ENCODE data around the gene ADARB2. TPM values are rescaled to one million over a fixed set of nuclear protein-coding genes. Genes with fewer than 3 reads are reported as not detected.

Gene ADARB2
- total and polyA plus RNA-seq, 7 experiments from 2014 or later: 0.05 to 13.6 (median 6.3) TPM; not detected in 3

- CTCF ChIA-PET: no interaction called here
- H3K9me3 ChIP-seq (ENCODE audit: control insufficient read depth in 2 of 3, low read length in 3 of 3): no peaks in the 10 kb centered on the region
- H3K27me3 ChIP-seq (ENCODE audit: control insufficient read depth in 2 of 2, insufficient read depth in 2 of 2, low read length in 2 of 2): peaks cover 0 to 4% of the 10 kb centered on the region in 2 donors
- POLR2A ChIA-PET: no interaction called here
- no peak overlapping the region for H3K4me3 ChIP-seq (ENCODE audit: low read length)
- intact Hi-C loops (cut with micrococcal nuclease): no loop called here
- DNase-seq: no peak
- Mint-ChIP-seq H3K27me3 (peaks cover 58 to 83% (median 65%) of the 10 kb centered on the region in 5 donors), H3K4me1 (peaks cover 0 to 11% (median 5%) of the 10 kb centered on the region in 7 donors), H3K36me3 (no peaks in the 10 kb centered on the region), H3K4me3 (no peak overlapping the region), H3K27ac (no peak overlapping the region), H3K9me3 (no peaks in the 10 kb centered on the region)
- ATAC-seq: no peak
- no peaks in the 10 kb centered on the region for H3K4me1 ChIP-seq (ENCODE audit: control insufficient read depth in 2 of 2, insufficient read depth in 2 of 2, low read length in 2 of 2)
- H3K36me3 ChIP-seq (ENCODE audit: control insufficient read depth in 2 of 3, insufficient read depth in 3 of 3, low read length in 3 of 3): no peaks in the 10 kb centered on the region
- no peak overlapping the region for H3K27ac ChIP-seq (ENCODE audit: low read depth, low read length)
Measured at GRCh38 chr10:1731592-1731991, 5.7 kb downstream of the ADARB2 start.

GRCh38 chr10:1729751-1730150 is 7.6 kb downstream of the ADARB2 start:
- Mint-ChIP-seq H3K36me3 (no peaks in the 10 kb centered on the region), H3K4me3 (no peak overlapping the region), H3K4me1 (no peaks in the 10 kb centered on the region), H3K9me3 (peaks cover 0 to under 1% (median 0%) of the 10 kb centered on the region in 11 donors), H3K27me3 (peaks cover 44 to 74% (median 54%) of the 10 kb centered on the region in 5 donors), H3K27ac (no peak overlapping the region)
- no peaks in the 10 kb centered on the region for H3K4me1 ChIP-seq (ENCODE audit: control insufficient read depth in 2 of 2, insufficient read depth in 2 of 2, low read length in 2 of 2)
- H3K27ac ChIP-seq (ENCODE audit: low read depth, low read length): no peak overlapping the region
- intact Hi-C loops (cut with micrococcal nuclease): no loop called here
- POLR2A ChIA-PET: no interaction called here
- CTCF ChIA-PET: no interaction called here
- no peaks in the 10 kb centered on the region for H3K9me3 ChIP-seq (ENCODE audit: control insufficient read depth in 2 of 3, low read length in 3 of 3)
- no peak overlapping the region for H3K4me3 ChIP-seq (ENCODE audit: low read length)
- ATAC-seq (no peak), DNase-seq (no peak)
- peaks cover 0 to 4% of the 10 kb centered on the region in 2 donors for H3K27me3 ChIP-seq (ENCODE audit: control insufficient read depth in 2 of 2, insufficient read depth in 2 of 2, low read length in 2 of 2)
- H3K36me3 ChIP-seq (ENCODE audit: control insufficient read depth in 2 of 3, insufficient read depth in 3 of 3, low read length in 3 of 3): no peaks in the 10 kb centered on the region

GRCh38 chr10:1726861-1727260 is 10.5 kb downstream of the ADARB2 start:
- Histone ChIP-seq H3K27me3 (ENCODE audit: control insufficient read depth in 2 of 2, insufficient read depth in 2 of 2, low read length in 2 of 2) (no peaks in the 10 kb centered on the region), H3K9me3 (ENCODE audit: control insufficient read depth in 2 of 3, low read length in 3 of 3) (no peaks in the 10 kb centered on the region), H3K4me1 (ENCODE audit: control insufficient read depth in 2 of 2, insufficient read depth in 2 of 2, low read length in 2 of 2) (no peaks in the 10 kb centered on the region), H3K36me3 (ENCODE audit: control insufficient read depth in 2 of 3, insufficient read depth in 3 of 3, low read length in 3 of 3) (no peaks in the 10 kb centered on the region), H3K4me3 (ENCODE audit: low read length) (no peak overlapping the region), H3K27ac (ENCODE audit: low read depth, low read length) (no peak overlapping the region)
- DNase-seq: no peak
- Mint-ChIP-seq H3K27me3 (peaks cover 21 to 55% (median 31%) of the 10 kb centered on the region in 5 donors), H3K9me3 (peaks cover 0 to 1% (median 0%) of the 10 kb centered on the region in 11 donors), H3K4me3 (no peak overlapping the region), H3K27ac (no peak overlapping the region), H3K4me1 (no peaks in the 10 kb centered on the region), H3K36me3 (no peaks in the 10 kb centered on the region)
- ChIA-PET CTCF (interaction anchor here (0.5 kb wide), 1 partner anchor 15 kb away, joined by 3 read pairs; no protein-coding TSS in a partner anchor), POLR2A (no interaction called here)
- intact Hi-C loops (cut with micrococcal nuclease): no loop called here
- no peak for ATAC-seq

DNA sequence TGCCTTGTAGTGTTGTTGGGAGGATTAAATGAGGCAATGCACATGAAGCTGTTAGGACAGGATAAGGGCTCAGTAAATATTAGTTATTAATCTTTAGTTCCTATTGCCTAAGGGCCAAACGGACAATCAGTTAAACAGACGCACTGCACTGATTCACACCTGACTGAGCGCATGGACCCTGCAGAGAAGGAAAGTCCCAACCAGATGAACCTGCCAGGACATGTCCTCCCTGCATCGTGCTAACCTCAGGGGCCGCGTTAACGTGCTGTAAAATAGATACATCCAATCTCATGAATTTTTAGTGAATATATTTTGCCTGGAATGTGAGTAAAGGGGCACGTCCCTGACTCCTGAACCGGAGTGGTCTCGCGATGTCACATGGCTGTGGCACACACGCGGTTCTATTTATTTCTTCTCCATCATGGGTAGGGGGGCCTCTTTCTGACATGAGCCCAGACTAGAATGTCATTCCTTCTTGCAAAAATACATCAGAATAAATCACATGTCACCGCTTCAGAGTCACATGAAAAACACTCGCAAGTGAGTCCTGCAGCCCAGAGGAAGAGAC is 12.3 kb downstream of the ADARB2 start:
- no peak overlapping the region for H3K27ac Mint-ChIP-seq
- CTCF ChIA-PET: no interaction called here
- intact Hi-C loops (cut with micrococcal nuclease): no loop called here
- peaks cover 0 to 2% (median 0%) of the 10 kb centered on the region in 11 donors for H3K9me3 Mint-ChIP-seq
- H3K27ac ChIP-seq (ENCODE audit: low read depth, low read length): no peak overlapping the region
- H3K36me3 Mint-ChIP-seq: no peaks in the 10 kb centered on the region
- H3K9me3 ChIP-seq (ENCODE audit: control insufficient read depth in 2 of 3, low read length in 3 of 3): no peaks in the 10 kb centered on the region
- H3K4me1 ChIP-seq (ENCODE audit: control insufficient read depth in 2 of 2, insufficient read depth in 2 of 2, low read length in 2 of 2): no peaks in the 10 kb centered on the region
- no peak overlapping the region for H3K4me3 ChIP-seq (ENCODE audit: low read length)
- no peaks in the 10 kb centered on the region for H3K27me3 ChIP-seq (ENCODE audit: control insufficient read depth in 2 of 2, insufficient read depth in 2 of 2, low read length in 2 of 2)
- H3K4me3 Mint-ChIP-seq: no peak overlapping the region
- POLR2A ChIA-PET: no interaction called here
- ATAC-seq: no peak
- no peak for DNase-seq
- no peaks in the 10 kb centered on the region for H3K4me1 Mint-ChIP-seq
- peaks cover 5 to 48% (median 24%) of the 10 kb centered on the region in 5 donors for H3K27me3 Mint-ChIP-seq
- no peaks in the 10 kb centered on the region for H3K36me3 ChIP-seq (ENCODE audit: control insufficient read depth in 2 of 3, insufficient read depth in 3 of 3, low read length in 3 of 3)

DNA sequence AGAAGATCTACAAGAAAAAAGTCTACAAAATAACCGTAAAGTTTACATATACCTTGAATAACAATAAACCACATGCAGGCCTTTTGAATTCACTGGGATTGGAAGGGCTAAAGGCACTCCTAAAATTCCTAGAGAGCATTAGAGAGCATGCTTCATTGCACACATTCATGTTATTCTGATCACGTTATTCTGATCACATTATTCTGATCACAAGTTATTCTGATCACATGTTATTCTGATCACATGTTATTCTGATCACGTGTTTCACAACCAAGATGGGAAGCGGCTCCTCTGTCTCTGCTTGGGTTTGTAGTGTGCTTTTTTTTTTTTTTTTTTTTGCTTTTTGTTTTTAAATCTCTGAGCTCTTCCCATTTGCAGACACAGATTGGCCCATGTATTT is 20.5 kb downstream of the ADARB2 start:
- Histone ChIP-seq H3K36me3 (ENCODE audit: control insufficient read depth in 2 of 3, insufficient read depth in 3 of 3, low read length in 3 of 3) (no peaks in the 10 kb centered on the region), H3K27ac (ENCODE audit: low read depth, low read length) (no peak overlapping the region), H3K4me3 (ENCODE audit: low read length) (no peak overlapping the region), H3K27me3 (ENCODE audit: control insufficient read depth in 2 of 2, insufficient read depth in 2 of 2, low read length in 2 of 2) (peaks cover 0 to 2% of the 10 kb centered on the region in 2 donors), H3K9me3 (ENCODE audit: control insufficient read depth in 2 of 3, low read length in 3 of 3) (no peaks in the 10 kb centered on the region), H3K4me1 (ENCODE audit: control insufficient read depth in 2 of 2, insufficient read depth in 2 of 2, low read length in 2 of 2) (no peaks in the 10 kb centered on the region)
- H3K27ac Mint-ChIP-seq: no peak overlapping the region
- DNase-seq (no peak), ATAC-seq (no peak)
- POLR2A ChIA-PET: no interaction called here
- no peak overlapping the region for H3K4me3 Mint-ChIP-seq
- H3K36me3 Mint-ChIP-seq: peaks cover 0 to 4% (median 0%) of the 10 kb centered on the region in 5 donors
- H3K27me3 Mint-ChIP-seq: peaks cover 25 to 74% (median 60%) of the 10 kb centered on the region in 5 donors
- H3K9me3 Mint-ChIP-seq: peaks cover 0 to 8% (median 0%) of the 10 kb centered on the region in 11 donors
- intact Hi-C loops (cut with micrococcal nuclease): no loop called here
- peaks cover 0 to 2% (median 0%) of the 10 kb centered on the region in 7 donors for H3K4me1 Mint-ChIP-seq
- CTCF ChIA-PET: no interaction called here

DNA sequence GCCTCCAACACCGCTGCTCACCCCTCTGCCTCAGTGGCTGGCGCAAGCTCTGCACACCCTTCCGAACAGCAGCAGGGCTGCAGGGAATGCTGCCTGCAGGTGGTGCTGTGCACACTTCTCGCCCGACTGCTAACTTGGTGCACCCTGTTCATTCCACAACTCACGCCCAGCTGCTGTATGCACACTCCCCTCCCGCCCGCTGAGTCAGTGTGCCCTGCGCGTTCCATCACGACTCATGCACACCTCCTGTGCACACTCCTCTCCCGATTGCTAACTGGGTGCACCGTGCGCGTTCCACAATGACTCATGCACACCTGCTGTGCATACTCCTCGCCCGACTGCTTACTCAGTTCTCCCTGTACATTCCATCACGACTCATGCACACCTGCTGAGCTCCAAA is 21.5 kb downstream of the ADARB2 start:
- Histone ChIP-seq H3K36me3 (ENCODE audit: control insufficient read depth in 2 of 3, insufficient read depth in 3 of 3, low read length in 3 of 3) (no peaks in the 10 kb centered on the region), H3K4me1 (ENCODE audit: control insufficient read depth in 2 of 2, insufficient read depth in 2 of 2, low read length in 2 of 2) (no peaks in the 10 kb centered on the region), H3K4me3 (ENCODE audit: low read length) (no peak overlapping the region), H3K9me3 (ENCODE audit: control insufficient read depth in 2 of 3, low read length in 3 of 3) (no peaks in the 10 kb centered on the region), H3K27ac (ENCODE audit: low read depth, low read length) (no peak overlapping the region), H3K27me3 (ENCODE audit: control insufficient read depth in 2 of 2, insufficient read depth in 2 of 2, low read length in 2 of 2) (peaks cover 0 to 2% of the 10 kb centered on the region in 2 donors)
- ChIA-PET CTCF (no interaction called here), POLR2A (no interaction called here)
- Mint-ChIP-seq H3K4me3 (no peak overlapping the region), H3K27ac (no peak overlapping the region), H3K9me3 (peaks cover 0 to 8% (median 0%) of the 10 kb centered on the region in 11 donors), H3K27me3 (peaks cover 28 to 79% (median 69%) of the 10 kb centered on the region in 5 donors), H3K36me3 (peaks cover 0 to 4% (median 0%) of the 10 kb centered on the region in 5 donors), H3K4me1 (peaks cover 0 to 2% (median 0%) of the 10 kb centered on the region in 7 donors)
- DNase-seq (no peak), ATAC-seq (no peak)
- intact Hi-C loops (cut with micrococcal nuclease): no loop called here

Measured in naive thymus-derived CD4-positive, alpha-beta T cell (primary cell).